Liver (tissue), 9 donors: ENCODE results near the gene HDDC2. TPM values are rescaled to one million over a fixed set of nuclear protein-coding genes. Genes with fewer than 3 reads are reported as not detected.
A peak's percentile ranks its signal among the peaks of the same experiment; 100 is the strongest.

Experiments used
- DNase-seq: peaks from one replicate; pipeline ENCODE4 v3.0.0-alpha.2; 2017; ENCODE audit warnings: low spot score
- H3K27ac ChIP-seq, 2 donors: one replicate each; pipeline ENCODE4 v1.7.0; 2013; ENCODE audit warnings: inconsistent platforms in 2 of 2, low read length in 2 of 2, control low read depth in 1 of 2, low read depth in 1 of 2, mild to moderate bottlenecking in 1 of 2
- H3K27me3 ChIP-seq, 4 donors: one replicate each; pipeline versions ENCODE4 v1.6.1 to v1.7.0; 2013; ENCODE audit warnings: low read length in 3 of 4, inconsistent platforms in 1 of 4, mild to moderate bottlenecking in 1 of 4, moderate library complexity in 1 of 4; ENCODE audit not compliant: control insufficient read depth in 4 of 4, insufficient read depth in 4 of 4
- H3K36me3 ChIP-seq, 4 donors: one replicate each; pipeline versions ENCODE4 v1.6.1 to v1.7.0; 2013; ENCODE audit warnings: low read length in 3 of 4, mild to moderate bottlenecking in 3 of 4, low read depth in 1 of 4, moderate library complexity in 1 of 4; ENCODE audit not compliant: control insufficient read depth in 4 of 4, insufficient read depth in 3 of 4
- H3K4me1 ChIP-seq, 4 donors: one replicate each; pipeline versions ENCODE4 v1.6.1 to v1.7.0; 2013; ENCODE audit warnings: low read length in 3 of 4, mild to moderate bottlenecking in 3 of 4, moderate library complexity in 1 of 4; ENCODE audit not compliant: control insufficient read depth in 4 of 4, insufficient read depth in 4 of 4
- H3K4me3 ChIP-seq, 3 donors: one replicate each; pipeline versions ENCODE4 v1.6.1 to v1.7.0; 2013; ENCODE audit warnings: low read length in 3 of 3, control low read depth in 1 of 3, low read depth in 1 of 3, mild to moderate bottlenecking in 1 of 3
- H3K9ac ChIP-seq, 2 donors: one replicate each; pipeline ENCODE4 v1.7.0; 2013; ENCODE audit warnings: low read length in 2 of 2, mild to moderate bottlenecking in 2 of 2, moderate library complexity in 2 of 2, control low read depth in 1 of 2, low read depth in 1 of 2
- H3K9me3 ChIP-seq, 4 donors: one replicate each; pipeline versions ENCODE4 v1.6.1 to v1.7.0; 2013; ENCODE audit warnings: low read length in 3 of 4; ENCODE audit not compliant: control insufficient read depth in 4 of 4
- CTCF ChIP-seq: fragments of 150-350 bp; IDR thresholded peaks from 2 replicates; pipeline ENCODE4 v1.5.1; 2017; ENCODE audit warnings: improper control_type of control experiment, low read depth, low read length; ENCODE audit not compliant: missing input control
- FOXA1 ChIP-seq: IDR thresholded peaks from 2 replicates; pipeline ENCODE4 v1.6.1; 2016; ENCODE audit warnings: antibody characterized with exemption
- GABPA ChIP-seq, 2 donors: IDR thresholded peaks in 1 of 2; conservative IDR thresholded peaks in 1 of 2; 2 replicates each; pipeline ENCODE4 v1.6.1; 2016; ENCODE audit warnings: antibody characterized with exemption in 2 of 2, mild to moderate bottlenecking in 1 of 2, moderate library complexity in 1 of 2
- HNF4A ChIP-seq, 2 donors: conservative IDR thresholded peaks; 2 replicates each; pipeline ENCODE4 v1.6.1; 2016; ENCODE audit warnings: antibody characterized with exemption in 2 of 2, mild to moderate bottlenecking in 2 of 2
- HNF4G ChIP-seq: IDR thresholded peaks from 2 replicates; pipeline ENCODE4 v1.6.1; 2016; ENCODE audit warnings: antibody characterized with exemption
- JUND ChIP-seq, 2 donors: IDR thresholded peaks; 2 replicates each; pipeline ENCODE4 v1.6.1; 2016; ENCODE audit warnings: antibody characterized with exemption in 2 of 2
- MAX ChIP-seq: IDR thresholded peaks from 2 replicates; pipeline ENCODE4 v1.6.1; 2016; ENCODE audit warnings: antibody characterized with exemption
- NR2F2 ChIP-seq: IDR thresholded peaks from 2 replicates; pipeline ENCODE4 v1.6.1; 2016; ENCODE audit warnings: antibody characterized with exemption
- RAD21 ChIP-seq, 2 donors: IDR thresholded peaks; 2 replicates each; pipeline ENCODE4 v1.6.1; 2016; ENCODE audit warnings: antibody characterized with exemption in 2 of 2, mild to moderate bottlenecking in 2 of 2
- REST ChIP-seq: IDR thresholded peaks from 2 replicates; pipeline ENCODE4 v1.6.1; 2016; ENCODE audit warnings: antibody characterized with exemption, mild to moderate bottlenecking
- RXRA ChIP-seq, 2 donors: IDR thresholded peaks; 2 replicates each; pipeline ENCODE4 v1.6.1; 2017 to 2018; ENCODE audit warnings: antibody characterized with exemption in 2 of 2, mild to moderate bottlenecking in 1 of 2
- SP1 ChIP-seq: IDR thresholded peaks from 2 replicates; pipeline ENCODE4 v1.6.1; 2018; ENCODE audit warnings: antibody characterized with exemption, mild to moderate bottlenecking
- YY1 ChIP-seq: IDR thresholded peaks from 2 replicates; pipeline ENCODE4 v1.6.1; 2016; ENCODE audit warnings: antibody characterized with exemption, mild to moderate bottlenecking
- ZBTB33 ChIP-seq: IDR thresholded peaks from 2 replicates; pipeline ENCODE4 v1.6.1; 2016; ENCODE audit warnings: antibody characterized with exemption
- WGBS: extraction: QIAGEN DNeasy Blood & Tissue Kit; methylation state at CpG from one replicate; pipeline ENCODE4 v1.1.7; 2013; 5-methylcytosine and 5-hydroxymethylcytosine counted together
- polyA plus RNA-seq, 2 donors: library from polyadenylated mRNA; stranded (reverse) in 1 of 2; unstranded in 1 of 2; fragments of 200-250 nt in 1 of 2; fragments of >200 nt in 1 of 2; fragmentation: Nextera tagmentation in 1 of 2; extraction: Ambion mirVana in 1 of 2; gene quantifications; one replicate each; pipeline versions ENCODE4 v1.2.1 to v1.2.3, GENCODE V29; 2013 to 2015
- total RNA-seq, 2 donors: library from RNA; depleted of rRNA; stranded (reverse); fragments of >200 nt; gene quantifications; one replicate each; pipeline ENCODE4 v1.2.3, GENCODE V29; 2014
- donor health status: healthy.
- donor health status: healthy.
- donor health status: healthy.
- donor health status: healthy.
- donor health status: healthy.

The HDDC2 gene
- total and polyA plus RNA-seq, 4 donors, result 8.8 to 21.0 (median 11.8) TPM

GRCh38 chr6:125340175-125340835 is 38.5 kb upstream of the HDDC2 start:
- DNase-seq, result no peak
- no peaks in the 10 kb centered on the region for H3K27me3 ChIP-seq

More at GRCh38 chr6:125340175-125340835, 38.5 kb upstream of the HDDC2 start:
- Histone ChIP-seq H3K4me1 (no peaks in the 10 kb centered on the region), H3K9me3 (no peaks in the 10 kb centered on the region), H3K36me3 (no peaks in the 10 kb centered on the region), H3K4me3 (no peak overlapping the region), H3K27ac (no peak overlapping the region), H3K9ac (no peak overlapping the region)
- TF ChIP-seq HNF4G (no peak), MAX (no peak), JUND (IDR thresholded peaks at IDR 0.05) (no peak), REST (no peak), YY1 (no peak), CTCF (no peak), RAD21 (IDR thresholded peaks at IDR 0.05) (no peak), HNF4A (conservative IDR thresholded peaks at IDR 0.05) (no peak), RXRA (IDR thresholded peaks at IDR 0.05) (peak in 1 of 2 donors; percentile 27), ZBTB33 (no peak), NR2F2 (peak; percentile 20), GABPA (IDR thresholded peaks at IDR 0.05 in 1 of 2, conservative IDR thresholded peaks at IDR 0.05 in 1 of 2) (no peak), FOXA1 (no peak), SP1 (no peak)
- WGBS, result 81% methylated on average over 3 of the region's 3 CpGs
